Sigmoid colon (tissue), 7 donors: ENCODE results near the gene NUFIP1. TPM values are rescaled to one million over a fixed set of nuclear protein-coding genes. Genes with fewer than 3 reads are reported as not detected.

Experiments
- DNase-seq: peaks from one replicate; pipeline ENCODE4 v3.0.0-alpha.2; 2019
- H3K27ac ChIP-seq, 4 donors: fragments of 200-600 bp; sonication (generic); one replicate each; pipeline ENCODE4 v1.5.1; 2016 to 2019; ENCODE audit warnings: mild to moderate bottlenecking in 1 of 4
- H3K27me3 ChIP-seq, 3 donors: fragments of 200-600 bp; sonication (generic); one replicate each; pipeline ENCODE4 v1.5.1; 2019; ENCODE audit warnings: mild to moderate bottlenecking in 1 of 3
- H3K36me3 ChIP-seq, 4 donors: fragments of 200-600 bp; sonication (generic); one replicate each; pipeline ENCODE4 v1.5.1; 2016 to 2019
- H3K4me1 ChIP-seq, 4 donors: fragments of 200-600 bp; sonication (generic); one replicate each; pipeline ENCODE4 v1.5.1; 2017 to 2019
- H3K4me3 ChIP-seq, 4 donors: fragments of 200-600 bp; sonication (generic); one replicate each; pipeline ENCODE4 v1.5.1; 2017 to 2019; ENCODE audit warnings: mild to moderate bottlenecking in 2 of 4, moderate library complexity in 1 of 4
- H3K9me3 ChIP-seq, 4 donors: fragments of 200-600 bp in 3 of 4; sonication (generic) in 3 of 4; one replicate each; pipeline versions ENCODE4 v1.5.1 to v1.6.1; 2013 to 2019
- EP300 ChIP-seq, 4 donors: sonication (generic); formaldehyde crosslinking; IDR thresholded peaks; one replicate each; pipeline ENCODE4 v1.6.1; 2017; ENCODE audit warnings: antibody characterized with exemption in 4 of 4
- POLR2A ChIP-seq, 2 donors: fragments of 450-650 bp; IDR thresholded peaks; one replicate each; pipeline ENCODE4 v1.6.1; 2016; ENCODE audit warnings: antibody characterized with exemption in 2 of 2, mild to moderate bottlenecking in 2 of 2, moderate library complexity in 2 of 2
- POLR2AphosphoS5 ChIP-seq, 4 donors: sonication (generic); formaldehyde crosslinking; IDR thresholded peaks; one replicate each; pipeline ENCODE4 v1.6.1; 2017; ENCODE audit warnings: antibody characterized with exemption in 4 of 4
- WGBS, 2 donors: extraction: QIAGEN DNeasy Blood & Tissue Kit; methylation state at CpG; one replicate each; pipeline ENCODE4 v1.1.7; 2013; 5-methylcytosine and 5-hydroxymethylcytosine counted together
- intact Hi-C: fragments of 100-400 bp; cut with DNase I; formaldehyde crosslinking; loops from one replicate; pipeline ENCODE4 v1.15.1; 2023
- polyA plus RNA-seq, 3 donors: library from polyadenylated mRNA; stranded (reverse); fragments of 200-250 nt; gene quantifications; one replicate each; pipeline ENCODE4 v1.2.3, GENCODE V29; 2013
- total RNA-seq, 4 donors: library from RNA; depleted of rRNA; stranded (reverse); fragments of >200 nt; gene quantifications; one replicate each; pipeline ENCODE4 v1.1.0, GENCODE V29; 2016
- TF ChIP-seq, protein P1 (sequence below), 4 experiments: fragments of 450-650 bp in 3 of 4; fragments of 200-600 bp in 1 of 4; IDR thresholded peaks; one replicate each; pipeline ENCODE4 v1.5.1; 2016 to 2019; ENCODE audit warnings: antibody characterized with exemption in 4 of 4, mild to moderate bottlenecking in 3 of 4, moderate library complexity in 2 of 4
- donor health status: healthy with polysubstance abuse.
- donor health status: Bipolar disorder and iron deficiency.
- donor health status: healthy.

Gene NUFIP1
- total and polyA plus RNA-seq, 7 donors, result 1.6 to 3.5 (median 2.7) TPM

DNA sequence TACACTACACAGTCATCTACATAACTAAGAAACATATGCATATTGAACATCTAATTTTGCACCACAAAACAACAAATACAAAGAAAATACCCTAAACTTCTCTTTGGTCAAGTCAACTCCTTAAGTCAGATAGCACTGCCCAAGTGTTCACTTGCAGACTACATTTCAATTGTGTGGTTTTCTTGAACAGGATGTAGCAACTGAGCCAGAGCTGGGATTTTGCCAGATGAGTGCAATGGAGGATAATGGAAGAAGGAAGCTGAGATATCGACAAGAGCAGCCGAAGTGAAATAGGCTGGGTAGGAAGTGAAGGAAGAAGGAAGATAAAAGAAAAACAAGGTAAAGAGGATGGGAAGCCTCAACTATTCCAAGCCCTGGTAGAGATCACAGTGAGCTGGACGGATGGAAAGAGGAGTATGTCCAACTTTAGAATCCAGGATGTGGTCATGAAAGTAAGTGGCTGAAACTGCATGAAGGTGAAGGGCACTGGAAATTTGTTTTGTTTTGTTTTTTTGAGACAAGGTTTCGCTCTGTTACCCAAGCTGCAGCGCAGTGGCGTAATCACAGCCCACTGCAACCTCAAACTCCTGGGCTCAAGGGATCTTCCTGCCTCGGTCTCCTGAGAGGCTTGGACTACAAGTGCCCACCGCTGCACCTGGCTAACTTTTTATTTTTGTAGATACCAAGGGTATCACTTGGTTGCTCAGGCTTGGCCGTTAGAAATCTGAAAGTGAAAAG is 15.0 kb downstream of the NUFIP1 start:
- intact Hi-C loops, result loop anchor here (5.0 kb wide), 4 partner anchors 57 to 1067 kb away; partner anchors contain the start of gene TSC22D1
- Histone ChIP-seq H3K4me3 (no peak overlapping the region), H3K9me3 (no peaks in the 10 kb centered on the region), H3K36me3 (peaks cover 0 to 40% (median 0%) of the 10 kb centered on the region in 4 donors), H3K27ac (no peak overlapping the region), H3K4me1 (peaks cover 0 to 9% (median 5%) of the 10 kb centered on the region in 4 donors), H3K27me3 (no peaks in the 10 kb centered on the region)
- no peak for TF ChIP-seq POLR2AphosphoS5 (IDR thresholded peaks at IDR 0.05)
- TF ChIP-seq, protein P1, sequence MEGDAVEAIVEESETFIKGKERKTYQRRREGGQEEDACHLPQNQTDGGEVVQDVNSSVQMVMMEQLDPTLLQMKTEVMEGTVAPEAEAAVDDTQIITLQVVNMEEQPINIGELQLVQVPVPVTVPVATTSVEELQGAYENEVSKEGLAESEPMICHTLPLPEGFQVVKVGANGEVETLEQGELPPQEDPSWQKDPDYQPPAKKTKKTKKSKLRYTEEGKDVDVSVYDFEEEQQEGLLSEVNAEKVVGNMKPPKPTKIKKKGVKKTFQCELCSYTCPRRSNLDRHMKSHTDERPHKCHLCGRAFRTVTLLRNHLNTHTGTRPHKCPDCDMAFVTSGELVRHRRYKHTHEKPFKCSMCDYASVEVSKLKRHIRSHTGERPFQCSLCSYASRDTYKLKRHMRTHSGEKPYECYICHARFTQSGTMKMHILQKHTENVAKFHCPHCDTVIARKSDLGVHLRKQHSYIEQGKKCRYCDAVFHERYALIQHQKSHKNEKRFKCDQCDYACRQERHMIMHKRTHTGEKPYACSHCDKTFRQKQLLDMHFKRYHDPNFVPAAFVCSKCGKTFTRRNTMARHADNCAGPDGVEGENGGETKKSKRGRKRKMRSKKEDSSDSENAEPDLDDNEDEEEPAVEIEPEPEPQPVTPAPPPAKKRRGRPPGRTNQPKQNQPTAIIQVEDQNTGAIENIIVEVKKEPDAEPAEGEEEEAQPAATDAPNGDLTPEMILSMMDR (IDR thresholded peaks at IDR 0.05), result no peak
- no peak for TF ChIP-seq EP300 (IDR thresholded peaks at IDR 0.05)
- no peak for TF ChIP-seq POLR2A (IDR thresholded peaks at IDR 0.05)
- WGBS, 2 donors, result 61 to 78% methylated on average over 9 of the region's 9 CpGs
- no peak for DNase-seq

DNA sequence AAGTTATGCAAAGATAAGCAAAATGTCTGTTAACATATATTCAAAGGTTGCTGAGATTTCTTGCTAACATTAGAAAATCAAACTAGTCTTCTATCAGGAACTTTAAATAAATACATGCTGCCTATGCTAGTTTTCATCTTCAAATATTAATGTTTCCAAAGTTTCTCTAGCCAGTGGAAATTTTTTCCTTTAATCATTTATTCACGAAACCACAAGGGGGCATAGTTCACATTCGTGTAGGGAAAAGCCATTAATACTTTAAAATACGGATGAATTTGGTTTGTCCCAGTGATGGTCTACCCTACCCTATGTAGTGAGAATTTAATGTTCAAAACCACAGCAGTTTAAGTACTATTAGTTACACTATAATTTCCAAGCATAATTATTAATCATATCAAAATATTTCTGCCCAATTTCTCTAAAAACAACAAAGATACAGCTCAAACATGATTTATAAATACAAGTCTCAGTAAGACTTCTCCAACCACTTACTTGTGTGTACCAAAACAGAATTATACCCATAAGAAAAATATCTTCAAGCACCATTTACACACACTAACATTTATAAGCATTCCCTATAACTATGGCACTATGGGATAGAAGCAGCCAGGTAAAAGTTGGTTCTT is 16.2 kb downstream of the NUFIP1 start:
- Histone ChIP-seq H3K4me1 (peaks cover 0 to 20% (median 12%) of the 10 kb centered on the region in 4 donors), H3K27me3 (no peaks in the 10 kb centered on the region), H3K9me3 (no peaks in the 10 kb centered on the region), H3K36me3 (peaks cover 0 to 29% (median 0%) of the 10 kb centered on the region in 4 donors), H3K4me3 (no peak overlapping the region), H3K27ac (no peak overlapping the region)
- TF ChIP-seq, protein P1 (IDR thresholded peaks at IDR 0.05), result peak; percentile 40 to 60 (median 48)
- TF ChIP-seq POLR2AphosphoS5 (IDR thresholded peaks at IDR 0.05) (no peak), POLR2A (IDR thresholded peaks at IDR 0.05) (no peak), EP300 (IDR thresholded peaks at IDR 0.05) (no peak)
- intact Hi-C loops, result loop anchor here (5.0 kb wide), 4 partner anchors 56 to 1066 kb away; partner anchors contain the start of gene TSC22D1
- no peak for DNase-seq
- 4 to 25% methylated on average over 3 of the region's 3 CpGs for WGBS, 2 donors

DNA sequence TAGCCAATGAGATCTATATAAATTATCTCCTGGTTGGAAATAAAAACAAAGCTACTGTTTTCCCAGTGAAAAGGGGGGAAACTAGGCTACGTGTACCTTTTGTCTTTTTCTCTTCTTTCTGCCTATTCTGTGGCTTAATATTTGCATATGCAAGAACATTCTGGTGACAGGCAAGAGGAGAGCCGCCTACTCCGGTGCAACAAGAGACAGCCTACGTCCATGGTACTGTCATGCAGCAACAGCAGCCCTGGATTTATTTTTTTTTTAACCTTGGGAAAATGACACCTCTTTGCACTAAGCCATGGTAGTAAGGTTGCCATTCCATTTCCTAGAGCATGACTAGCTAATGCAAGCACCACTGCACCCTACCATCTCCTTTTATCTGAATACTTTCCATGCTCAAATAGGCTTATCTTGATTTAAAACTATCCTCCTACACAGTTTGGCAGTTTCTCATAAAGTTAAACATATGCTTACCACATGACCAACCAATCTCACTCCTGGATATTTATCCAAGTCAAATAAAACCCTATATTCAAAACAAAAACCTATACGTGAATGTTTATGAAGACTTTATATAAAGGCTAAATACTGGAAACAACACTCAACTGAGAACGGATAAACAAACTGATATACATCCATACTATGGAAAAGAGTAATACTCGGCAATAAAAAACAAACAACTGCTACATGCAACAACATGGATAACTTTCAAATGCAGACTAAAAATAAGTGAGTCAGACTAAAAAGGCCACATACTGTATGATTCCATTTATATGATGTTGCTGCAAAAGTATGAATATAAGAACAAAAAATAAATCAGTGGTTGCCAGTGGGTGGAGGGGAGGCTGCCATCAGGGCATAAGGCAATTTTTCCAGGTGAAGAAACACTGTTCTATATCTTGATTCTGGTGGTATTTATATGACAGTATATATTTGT is 17.3 kb downstream of the NUFIP1 start:
- no peak for DNase-seq
- H3K9me3 ChIP-seq, result no peaks in the 10 kb centered on the region
- TF ChIP-seq, protein P1 (IDR thresholded peaks at IDR 0.05), result no peak
- TF ChIP-seq POLR2A (IDR thresholded peaks at IDR 0.05) (no peak), POLR2AphosphoS5 (IDR thresholded peaks at IDR 0.05) (no peak), EP300 (IDR thresholded peaks at IDR 0.05) (no peak)
- H3K27me3 ChIP-seq, result no peaks in the 10 kb centered on the region
- H3K4me1 ChIP-seq, result peaks cover 0 to 32% (median 23%) of the 10 kb centered on the region in 4 donors
- intact Hi-C loops, result loop anchor here (5.0 kb wide), 4 partner anchors 55 to 1065 kb away; partner anchors contain the start of gene TSC22D1
- WGBS, 2 donors, result 78 to 80% methylated on average over 7 of the region's 7 CpGs
- H3K4me3 ChIP-seq, result no peak overlapping the region
- H3K36me3 ChIP-seq, result peaks cover 0 to 17% (median 0%) of the 10 kb centered on the region in 4 donors
- no peak overlapping the region for H3K27ac ChIP-seq
